GM13976 (cell line): ENCODE measurements around the gene ELP4.

Source experiments
- DNase-seq: peaks from one replicate; pipeline ENCODE4 v3.0.0; 2012; ENCODE audit warnings: low spot score
- in situ Hi-C: fragments of 300-500 bp; cut with MboI; formaldehyde crosslinking; loops from one replicate; pipeline ENCODE4 v1.12.0; 2022; ENCODE audit warnings: low sequenced_read_pairs, mixed read lengths, inconsistent platforms; ENCODE audit not compliant: unreplicated experiment
- TF ChIP-seq, protein P1 (sequence below): IDR thresholded peaks from 2 replicates; pipeline ENCODE4 v1.5.1; 2012; ENCODE audit warnings: borderline replicate concordance, mild to moderate bottlenecking; ENCODE audit not compliant: insufficient read depth; ENCODE audit errors: extremely low read depth, missing control alignments, control extremely low read depth

ELP4 gene

DNA sequence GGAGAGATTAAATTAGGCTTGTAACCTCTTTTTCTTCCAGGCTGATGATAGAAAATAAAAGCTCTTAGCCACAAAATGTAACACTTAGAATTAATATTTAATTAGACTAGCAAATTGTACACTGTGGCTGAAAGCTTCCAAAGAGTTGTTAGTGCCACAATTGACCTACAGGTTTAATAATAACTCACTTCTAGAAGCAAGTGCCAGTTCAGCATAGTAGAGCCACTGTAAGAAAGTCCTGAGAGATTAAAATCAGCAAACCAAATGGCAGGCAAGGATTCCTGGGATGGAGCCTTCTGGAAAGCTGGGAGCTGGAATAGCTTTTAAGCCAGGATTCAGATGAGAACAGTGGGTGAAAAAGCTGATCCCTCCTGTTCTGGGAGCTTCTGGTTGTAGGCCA lies 131.0 kb downstream of the ELP4 start:
- no peak for DNase-seq
- TF ChIP-seq, protein P1, sequence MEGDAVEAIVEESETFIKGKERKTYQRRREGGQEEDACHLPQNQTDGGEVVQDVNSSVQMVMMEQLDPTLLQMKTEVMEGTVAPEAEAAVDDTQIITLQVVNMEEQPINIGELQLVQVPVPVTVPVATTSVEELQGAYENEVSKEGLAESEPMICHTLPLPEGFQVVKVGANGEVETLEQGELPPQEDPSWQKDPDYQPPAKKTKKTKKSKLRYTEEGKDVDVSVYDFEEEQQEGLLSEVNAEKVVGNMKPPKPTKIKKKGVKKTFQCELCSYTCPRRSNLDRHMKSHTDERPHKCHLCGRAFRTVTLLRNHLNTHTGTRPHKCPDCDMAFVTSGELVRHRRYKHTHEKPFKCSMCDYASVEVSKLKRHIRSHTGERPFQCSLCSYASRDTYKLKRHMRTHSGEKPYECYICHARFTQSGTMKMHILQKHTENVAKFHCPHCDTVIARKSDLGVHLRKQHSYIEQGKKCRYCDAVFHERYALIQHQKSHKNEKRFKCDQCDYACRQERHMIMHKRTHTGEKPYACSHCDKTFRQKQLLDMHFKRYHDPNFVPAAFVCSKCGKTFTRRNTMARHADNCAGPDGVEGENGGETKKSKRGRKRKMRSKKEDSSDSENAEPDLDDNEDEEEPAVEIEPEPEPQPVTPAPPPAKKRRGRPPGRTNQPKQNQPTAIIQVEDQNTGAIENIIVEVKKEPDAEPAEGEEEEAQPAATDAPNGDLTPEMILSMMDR: no peak
- in situ Hi-C loops: no loop called here

DNA sequence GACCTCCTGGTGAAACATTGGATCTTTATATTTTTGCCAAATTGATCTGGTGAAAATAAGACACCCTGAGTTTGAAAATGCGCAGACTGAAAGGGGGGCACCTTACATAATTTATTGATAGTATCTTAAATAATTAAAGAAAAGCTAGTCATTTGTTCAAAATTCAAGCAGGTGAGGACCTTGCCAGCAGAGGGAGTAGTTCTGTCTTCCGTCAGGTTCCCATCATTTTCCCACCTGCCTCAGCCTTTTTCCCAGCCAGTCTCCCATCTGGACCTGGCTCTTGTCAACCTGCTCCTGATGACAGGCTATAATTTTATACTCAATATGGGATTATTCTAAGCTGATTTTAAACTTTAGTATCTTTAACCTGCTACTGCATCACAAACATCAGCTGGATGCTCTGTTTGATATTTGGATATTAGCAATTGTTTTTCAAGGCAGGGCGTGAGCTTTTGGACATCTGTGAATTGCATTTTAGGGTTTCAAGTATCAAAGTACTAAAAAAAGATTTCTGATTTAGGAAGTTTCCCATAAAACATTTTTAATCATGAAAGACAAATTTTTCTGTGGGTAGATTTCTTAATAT lies 132.0 kb downstream of the ELP4 start:
- no peak for DNase-seq
- TF ChIP-seq, protein P1: peak; percentile 29
- in situ Hi-C loops: no loop called here

- TF ChIP-seq, protein P1: no peak
- in situ Hi-C loops: no loop called here
- DNase-seq: no peak
Observed at GRCh38 chr11:31643857-31644256, 134.3 kb downstream of the ELP4 start.

GRCh38 chr11:31645747-31646146 lies 136.2 kb downstream of the ELP4 start:
- in situ Hi-C loops: no loop called here
- no peak for DNase-seq
- TF ChIP-seq, protein P1: no peak

- TF ChIP-seq, protein P1: no peak
- DNase-seq: no peak
- in situ Hi-C loops: no loop called here
Observed at GRCh38 chr11:31646216-31646615, 136.6 kb downstream of the ELP4 start.

DNA sequence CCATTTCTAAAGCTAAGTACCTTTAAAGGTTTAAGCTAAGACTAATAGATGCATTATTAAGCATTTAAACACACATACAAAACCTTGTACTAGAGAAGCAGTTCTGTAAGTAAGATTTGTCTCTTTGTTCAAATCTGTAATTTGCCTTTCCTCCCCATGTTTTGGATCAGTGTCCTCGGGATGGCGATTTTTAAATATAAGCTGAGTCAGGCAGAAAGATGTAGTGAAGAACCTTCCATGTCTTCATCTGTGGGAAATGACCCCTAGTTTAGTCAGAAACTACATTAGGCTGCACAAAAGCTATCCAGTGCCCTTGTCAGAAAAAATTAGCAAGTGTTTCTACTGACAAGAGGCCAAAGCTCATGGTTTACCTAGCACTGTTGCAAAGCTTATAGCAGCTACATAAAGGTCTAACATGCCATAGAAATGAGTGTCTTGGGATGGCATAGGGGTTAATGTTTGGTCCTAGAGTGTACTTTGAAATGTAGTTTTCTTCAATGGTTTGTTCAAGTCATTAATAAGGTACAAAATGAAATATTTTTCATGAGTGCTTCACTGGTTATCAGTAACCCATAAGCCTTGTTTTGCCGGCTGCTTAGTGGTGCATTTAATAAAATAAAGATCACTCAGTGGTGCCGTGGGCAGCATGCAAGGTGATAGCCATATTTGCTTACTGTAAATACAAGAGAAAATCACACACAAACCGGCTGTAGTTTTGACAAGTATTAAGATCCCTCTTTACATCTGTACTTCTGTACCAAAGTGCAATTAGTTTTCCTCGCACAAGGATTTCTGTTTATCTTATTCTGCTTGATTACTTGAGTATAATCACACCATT lies 139.8 kb downstream of the ELP4 start:
- no peak for DNase-seq
- in situ Hi-C loops: no loop called here

More for the DNA sequence above, 139.8 kb downstream of the ELP4 start:
- TF ChIP-seq, protein P1: no peak
